GM21737 (cell line): Measurements from ENCODE around the gene MRPL28.
"Not testable (repeated sequence)": the region's sequence is repeated elsewhere in the genome, so short reads cannot be mapped to it uniquely, and the experiment has no call there.

Source experiments
- ATAC-seq: cut with Tn5 transposase; IDR thresholded peaks from one replicate; pipeline ENCODE4 v1.9.1; 2021; ENCODE audit warnings: mild to moderate bottlenecking, moderate library complexity; ENCODE audit not compliant: unreplicated experiment

Gene MRPL28

DNA sequence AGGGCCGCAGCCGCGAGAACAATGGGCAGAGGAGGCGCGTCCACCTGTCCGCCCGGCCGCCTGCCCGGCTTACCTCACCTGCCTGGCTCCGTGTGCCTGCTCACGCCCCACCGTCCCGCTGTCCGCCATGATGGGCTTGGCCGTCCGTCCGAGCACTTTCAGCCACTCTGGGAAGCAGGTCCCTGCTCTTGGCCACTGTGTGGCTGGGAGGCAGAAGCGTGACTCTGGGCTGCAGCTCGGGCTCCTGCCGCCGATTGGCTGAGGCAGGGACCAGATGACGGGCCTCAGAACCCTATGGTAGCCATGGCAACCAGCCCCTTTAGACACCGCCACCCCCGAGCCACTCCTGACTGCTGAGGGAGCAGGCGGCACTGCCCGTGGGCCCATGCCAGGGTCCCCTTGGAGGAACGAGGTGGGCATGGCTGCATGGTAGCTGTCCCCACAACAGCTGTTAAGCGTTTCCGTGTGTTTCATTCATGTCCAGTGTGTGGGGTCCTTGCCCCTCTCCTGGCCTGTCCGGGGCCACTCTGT lies 8.9 kb downstream of the MRPL28 start:
- no peak for ATAC-seq

- no peak for ATAC-seq
Observed at GRCh38 chr16:360698-361336, 9.5 kb downstream of the MRPL28 start.

DNA sequence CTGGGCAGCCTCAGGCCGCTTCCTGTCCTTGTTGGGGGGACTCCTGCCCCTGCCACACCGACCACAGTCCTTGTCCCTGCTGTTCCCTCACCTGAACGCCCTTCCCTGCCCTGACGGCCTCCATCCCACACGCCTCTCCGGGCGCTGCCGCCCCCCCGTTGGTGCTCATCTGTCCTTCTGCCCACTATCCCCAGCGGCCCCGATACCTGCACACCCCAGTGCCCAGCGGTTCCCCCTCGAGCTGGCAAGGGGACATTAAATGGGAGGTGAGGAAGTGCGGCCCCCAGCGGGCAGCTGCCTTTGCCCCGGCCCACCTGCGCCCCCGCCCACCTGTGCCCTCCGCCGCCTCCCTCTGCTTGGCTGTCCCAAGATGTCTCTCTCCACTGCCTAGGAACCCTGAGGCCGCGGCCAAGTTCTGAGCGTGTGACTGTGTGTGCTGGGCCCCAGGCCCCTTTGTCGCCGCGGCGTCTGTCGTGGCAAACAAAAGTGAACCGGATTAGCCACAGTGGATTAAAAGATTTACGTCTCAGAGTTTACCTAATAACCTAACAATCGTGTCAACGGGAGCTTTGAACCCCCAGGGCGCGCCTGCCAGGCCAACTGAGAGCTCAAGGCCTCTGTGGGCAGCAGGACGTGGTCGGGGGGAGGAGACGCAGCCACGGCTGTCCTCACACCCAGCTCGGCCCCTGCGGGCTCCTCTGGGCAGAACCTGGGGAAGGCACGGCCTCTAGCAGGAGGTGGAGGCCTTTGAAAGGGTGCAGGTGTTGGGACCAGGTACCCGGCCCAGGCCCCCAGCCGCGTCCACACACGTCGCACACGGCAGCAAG lies 10.3 kb downstream of the MRPL28 start:
- ATAC-seq = no peak

GRCh38 chr16:359067-359763 lies 11.1 kb downstream of the MRPL28 start:
- ATAC-seq = no peak

DNA sequence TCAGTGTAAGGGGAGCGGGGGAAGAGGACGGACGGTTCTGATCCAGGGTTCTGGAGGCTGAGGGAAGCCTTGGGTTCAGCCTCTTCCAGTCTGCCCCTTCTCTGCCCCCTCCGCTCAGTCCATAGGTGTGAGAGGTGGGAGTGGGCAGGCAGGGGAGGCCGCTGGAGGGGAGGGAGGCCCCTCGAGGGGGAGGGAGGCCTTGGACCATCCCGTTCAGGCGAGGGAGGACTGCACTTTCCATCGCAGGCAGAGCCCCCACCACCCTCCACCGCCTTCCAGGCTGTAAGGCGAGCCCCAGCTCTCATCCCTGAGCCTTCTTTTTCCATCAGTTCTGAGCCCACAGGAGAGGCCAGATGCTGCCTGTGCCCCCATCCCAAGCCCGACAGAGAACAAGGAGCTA lies 13.6 kb downstream of the MRPL28 start:
- ATAC-seq = no peak

DNA sequence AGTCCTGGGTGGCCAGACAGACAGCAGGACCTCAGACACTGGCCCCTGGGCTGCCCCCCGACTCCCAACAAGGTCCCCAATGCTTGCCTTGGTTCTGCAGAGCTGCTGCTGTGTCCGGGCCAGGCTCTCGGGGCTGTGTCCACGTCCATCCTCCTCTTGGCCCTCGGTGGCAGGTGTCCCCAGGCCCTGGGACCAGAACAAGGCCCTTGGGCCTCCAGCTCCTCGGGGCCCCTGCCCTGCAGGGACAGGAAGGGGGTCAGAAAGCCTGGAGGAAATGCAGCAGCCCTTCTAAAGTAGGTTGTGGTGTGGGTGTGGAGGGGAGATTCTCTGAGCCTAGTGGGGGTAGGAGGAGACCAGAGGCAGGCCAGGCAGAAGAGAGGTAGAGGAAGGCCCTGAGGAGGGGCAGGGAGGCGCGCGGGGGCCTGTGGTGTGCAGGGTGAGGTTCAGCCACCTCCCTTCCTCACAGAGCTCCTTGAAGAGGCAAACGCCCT lies 15.3 kb downstream of the MRPL28 start:
- ATAC-seq = no peak

DNA sequence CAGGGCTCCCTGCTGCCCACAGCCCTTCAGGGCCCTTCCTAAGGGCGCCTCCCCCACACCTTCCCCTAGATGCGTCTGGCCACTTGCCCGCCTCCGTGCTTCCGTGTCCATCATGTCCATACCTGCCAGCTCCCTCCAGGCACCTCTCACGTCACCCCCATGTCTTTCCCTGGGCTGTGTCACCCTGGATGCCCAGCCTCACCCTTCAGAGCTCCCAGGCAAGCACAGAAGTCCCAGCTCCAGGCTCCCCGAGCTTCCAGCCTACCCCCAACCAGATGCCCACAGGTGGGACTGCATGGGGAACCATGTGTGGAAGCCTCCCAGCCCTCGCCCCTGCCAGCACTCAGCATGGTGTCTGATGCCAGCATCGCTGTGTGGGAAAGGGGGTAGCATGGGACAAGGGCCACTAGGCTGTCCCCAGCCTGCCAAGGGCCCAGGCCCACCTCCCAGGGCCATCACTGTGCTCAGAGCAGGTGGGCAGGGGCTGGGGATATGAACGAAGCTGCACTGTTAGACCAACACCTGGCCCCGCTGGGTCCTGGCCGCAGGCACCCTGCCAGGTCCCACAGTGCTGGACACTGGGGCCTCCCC lies 16.0 kb downstream of the MRPL28 start:
- no peak for ATAC-seq

- no peak for ATAC-seq
Observed at GRCh38 chr16:353404-354290, 16.7 kb downstream of the MRPL28 start.

- ATAC-seq = peak; percentile 55
Observed at GRCh38 chr16:352547-353403, 17.6 kb downstream of the MRPL28 start, which contains the start of gene AXIN1. AXIN1 (minus strand) TSS chr16:352723; CDS start chr16:347025, 5,698 bp downstream.

- ATAC-seq = peak; percentile 18
Observed at GRCh38 chr16:351804-352520, 18.4 kb downstream of the MRPL28 start.

- no peak for ATAC-seq
Observed at GRCh38 chr16:350203-350602, 20.1 kb downstream of the MRPL28 start.

DNA sequence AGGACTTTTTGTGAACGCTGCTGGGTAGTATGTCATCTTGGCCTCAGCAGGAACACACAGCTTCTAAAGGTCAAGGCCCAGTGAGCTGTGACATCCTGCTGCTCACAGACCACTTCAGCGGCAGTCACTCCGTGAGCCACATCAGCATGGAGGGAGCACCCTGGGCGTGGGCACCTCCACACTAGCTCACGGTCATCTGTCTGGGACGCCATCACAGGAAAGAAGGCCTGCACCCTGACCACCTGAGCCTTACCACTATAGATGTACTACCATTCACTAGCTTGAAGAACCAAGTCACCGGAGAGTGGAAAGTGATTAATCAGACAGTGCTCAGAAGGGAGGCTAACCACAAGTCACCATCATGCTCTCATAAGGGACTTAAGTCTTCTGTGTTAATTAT lies 21.1 kb downstream of the MRPL28 start:
- no peak for ATAC-seq

DNA sequence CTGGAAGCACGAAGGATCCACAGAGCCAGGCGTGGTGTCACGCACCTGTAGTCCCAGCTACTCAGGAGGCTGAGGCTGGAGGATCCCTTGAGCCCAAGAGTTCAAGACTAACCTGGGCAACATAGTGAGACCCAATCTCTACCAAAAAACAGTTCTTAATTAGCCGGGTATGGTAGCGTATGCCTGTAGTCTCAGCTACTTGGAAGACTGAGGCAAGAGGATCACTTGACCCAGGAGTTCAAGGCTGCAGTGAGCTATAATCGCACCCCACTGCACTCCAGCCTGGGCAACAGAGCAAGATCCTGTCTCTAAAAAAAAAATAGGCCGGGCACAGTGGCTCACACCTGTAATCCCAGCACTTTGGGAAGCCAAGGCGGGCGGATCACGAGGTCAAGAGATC lies 21.8 kb downstream of the MRPL28 start:
- ATAC-seq = not testable (repeated sequence)

- ATAC-seq = no peak
Observed at GRCh38 chr16:347203-347602, 23.1 kb downstream of the MRPL28 start.

DNA sequence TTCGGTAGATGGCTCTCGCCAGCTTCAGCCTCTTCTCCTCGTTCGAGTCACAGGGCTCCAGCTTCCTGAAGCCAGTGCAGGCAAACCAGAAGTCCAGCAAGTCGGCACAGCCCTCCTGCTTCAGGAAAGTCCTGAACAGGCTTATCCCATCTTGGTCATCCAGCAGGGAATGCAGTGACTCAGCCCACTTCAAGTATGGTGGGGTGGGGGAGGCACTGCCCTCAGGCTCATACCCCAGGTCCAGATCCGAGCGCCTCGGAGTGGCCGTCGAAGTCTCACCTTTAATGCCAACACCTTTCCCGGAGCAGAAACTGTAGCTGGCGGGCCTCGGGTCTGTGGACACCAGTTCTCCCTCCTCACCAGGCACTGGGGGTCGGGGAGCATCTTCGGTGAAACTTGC lies 23.8 kb downstream of the MRPL28 start:
- ATAC-seq = no peak

GRCh38 chr16:345772-346171 lies 24.6 kb downstream of the MRPL28 start:
- ATAC-seq = no peak

DNA sequence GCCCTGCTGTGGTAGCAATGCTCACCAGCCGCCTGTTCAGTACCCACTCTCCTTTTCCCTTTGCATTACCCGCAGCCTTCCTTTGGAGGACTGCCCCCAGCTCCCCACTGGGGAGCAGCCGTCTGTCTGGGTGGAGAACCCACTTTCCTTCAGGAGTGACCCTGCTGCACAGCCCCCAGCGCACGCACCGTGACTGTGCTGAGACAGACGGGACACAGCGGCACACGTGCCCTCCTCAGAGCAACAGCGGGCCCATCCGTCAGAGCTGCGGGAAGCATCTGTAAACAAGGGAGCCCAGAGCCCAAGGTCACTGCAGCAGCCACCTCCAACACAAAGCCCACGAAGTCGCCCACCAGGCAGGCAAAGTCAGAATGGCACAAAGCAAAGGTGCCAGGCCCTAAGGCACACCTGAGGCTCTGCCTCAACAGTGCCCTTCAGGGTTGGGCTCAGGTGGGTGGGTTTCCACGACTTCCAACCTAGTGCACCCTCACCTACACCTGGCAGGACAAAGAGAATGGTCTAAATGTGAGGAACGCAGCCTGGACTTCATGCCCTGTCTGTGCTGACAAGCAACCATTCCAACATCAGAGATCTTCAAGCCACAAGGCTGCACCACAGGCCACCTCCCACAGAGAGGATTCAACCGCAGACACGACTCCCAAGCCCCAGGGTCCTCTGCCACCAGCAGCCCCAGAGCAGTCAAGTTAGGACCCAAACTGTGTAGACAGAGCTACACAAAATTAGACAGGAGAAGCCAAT lies 27.7 kb downstream of the MRPL28 start:
- ATAC-seq = no peak

DNA sequence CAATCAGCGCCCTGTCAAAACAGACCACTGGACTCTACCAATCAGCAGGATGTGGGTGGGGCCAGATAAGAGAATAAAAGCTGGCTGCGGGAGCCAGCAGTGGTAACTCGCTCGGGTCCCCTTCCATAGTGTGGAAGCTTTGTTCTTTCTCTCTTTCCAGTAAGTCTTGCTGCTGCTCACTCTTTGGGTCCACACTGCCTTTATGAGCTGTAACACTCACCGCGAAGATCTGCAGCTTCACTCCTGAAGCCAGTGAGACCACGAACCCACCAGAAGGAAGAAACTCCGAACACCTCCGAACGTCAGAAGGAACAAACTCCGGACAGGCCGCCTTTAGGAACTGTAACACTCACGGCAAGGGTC lies 28.4 kb downstream of the MRPL28 start:
- not testable (repeated sequence) for ATAC-seq
